ENCODE measurements around the gene HFE.
"Not testable (repeated sequence)": the region's sequence is repeated elsewhere in the genome, so short reads cannot be mapped to it uniquely, and the experiment has no call there.

GRCh38 chr6:26047329-26047728 is 39.9 kb upstream of the HFE start:
- TF ChIP-seq CTCF, POLR2A (IDR thresholded peaks at IDR 0.05): not testable (repeated sequence)

Measured in adrenal gland (tissue), 5 donors.